ENCODE results near the gene POU5F1.

DNA sequence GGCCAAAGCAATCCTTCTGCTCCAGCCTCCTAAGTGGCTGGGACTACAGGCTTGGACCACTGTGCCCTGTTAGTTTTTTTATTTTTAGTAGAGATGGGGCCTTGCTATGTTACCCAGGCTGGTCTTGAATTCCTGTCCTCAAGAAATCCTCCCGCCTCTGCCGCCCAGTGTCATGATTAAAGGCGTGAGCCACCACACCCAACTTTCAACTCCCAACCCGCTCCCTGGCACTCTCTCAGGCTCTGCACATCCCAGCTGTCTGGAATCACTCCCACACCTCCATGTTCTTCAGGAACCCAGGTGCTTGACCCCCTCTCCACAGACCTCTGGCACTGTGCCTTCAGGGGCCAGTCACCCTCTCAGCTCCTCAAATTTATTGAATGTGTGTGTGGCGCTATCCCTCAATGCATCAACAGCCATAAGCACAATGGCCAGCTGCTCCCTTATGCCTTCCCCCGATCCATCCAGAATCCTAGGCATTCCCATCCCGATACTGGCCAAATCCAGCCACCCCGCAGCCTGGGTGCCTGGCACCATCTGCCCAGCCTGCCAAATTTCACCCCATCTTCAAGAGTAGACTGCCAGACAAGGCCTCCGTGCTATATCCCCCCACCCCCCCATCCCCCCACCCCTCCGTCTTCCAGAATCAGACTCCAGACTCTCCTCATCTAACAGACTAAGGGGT is 647 bp upstream of the POU5F1 start:
- TF ChIP-seq, protein P1, sequence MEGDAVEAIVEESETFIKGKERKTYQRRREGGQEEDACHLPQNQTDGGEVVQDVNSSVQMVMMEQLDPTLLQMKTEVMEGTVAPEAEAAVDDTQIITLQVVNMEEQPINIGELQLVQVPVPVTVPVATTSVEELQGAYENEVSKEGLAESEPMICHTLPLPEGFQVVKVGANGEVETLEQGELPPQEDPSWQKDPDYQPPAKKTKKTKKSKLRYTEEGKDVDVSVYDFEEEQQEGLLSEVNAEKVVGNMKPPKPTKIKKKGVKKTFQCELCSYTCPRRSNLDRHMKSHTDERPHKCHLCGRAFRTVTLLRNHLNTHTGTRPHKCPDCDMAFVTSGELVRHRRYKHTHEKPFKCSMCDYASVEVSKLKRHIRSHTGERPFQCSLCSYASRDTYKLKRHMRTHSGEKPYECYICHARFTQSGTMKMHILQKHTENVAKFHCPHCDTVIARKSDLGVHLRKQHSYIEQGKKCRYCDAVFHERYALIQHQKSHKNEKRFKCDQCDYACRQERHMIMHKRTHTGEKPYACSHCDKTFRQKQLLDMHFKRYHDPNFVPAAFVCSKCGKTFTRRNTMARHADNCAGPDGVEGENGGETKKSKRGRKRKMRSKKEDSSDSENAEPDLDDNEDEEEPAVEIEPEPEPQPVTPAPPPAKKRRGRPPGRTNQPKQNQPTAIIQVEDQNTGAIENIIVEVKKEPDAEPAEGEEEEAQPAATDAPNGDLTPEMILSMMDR (IDR thresholded peaks at IDR 0.05), result no peak
- TF ChIP-seq POLR2A (IDR thresholded peaks at IDR 0.05), result no peak
